GM12878 (cell line): Measurements from ENCODE around the gene PDCD7. TPM values are rescaled to one million over a fixed set of nuclear protein-coding genes. Genes with fewer than 3 reads are reported as not detected.

Experiments
- ATAC-seq: fragments of 200-7000 bp; cut with Tn5 transposase; 3 replicates; pipeline ENCODE4 v1.9.1; 2020; ENCODE audit warnings: mild to moderate bottlenecking, moderate library complexity
- BruUV-seq: library from RNA; stranded (reverse); fragments of 400-500 nt; replicated peaks from 2 replicates; lab custom pipeline; 2021; lab: Mats Ljungman, UMichigan
- CTCF ChIA-PET: fragments of 300-600 bp; sonication (Branson Sonifier 250); formaldehyde crosslinking; extraction: SDS; loops from one replicate; lab custom pipeline; 2021; ENCODE audit warnings: inconsistent platforms; lab: Yijun Ruan, JAX
- POLR2A ChIA-PET: fragments of 350-600 bp; formaldehyde crosslinking; extraction: SDS; loops from one replicate; lab custom pipeline; 2021; ENCODE audit warnings: inconsistent platforms; lab: Charles Lee
- RAD21 ChIA-PET: fragments of 300-600 bp; sonication (Branson Sonifier 250); formaldehyde crosslinking; loops from one replicate; lab custom pipeline; 2023; ENCODE audit warnings: antibody characterized with exemption; ENCODE audit not compliant: unreplicated experiment; lab: Charles Lee
- SMC1A ChIA-PET: fragments of 300-600 bp; sonication (Branson Sonifier 250); formaldehyde crosslinking; loops from one replicate; lab custom pipeline; 2023; ENCODE audit not compliant: unreplicated experiment, uncharacterized antibody; lab: Charles Lee
- DNase-seq: peaks from one replicate; pipeline ENCODE4 v3.0.0-alpha.2; 2011; ENCODE audit warnings: low read depth, low spot score
- FAIRE-seq: peaks from 3 replicates; lab custom pipeline; 2011; peaks lifted over from hg19 to GRCh38; lab: Jason Lieb, UNC
- H2AFZ ChIP-seq: 2 replicates; pipeline ENCODE4 v1.6.0; 2011; ENCODE audit warnings: low read depth, low read length, control low read depth; ENCODE audit not compliant: control insufficient read depth
- H3K27ac ChIP-seq: 2 replicates; pipeline ENCODE4 v1.5.1; 2011; ENCODE audit warnings: control low read depth; ENCODE audit not compliant: control insufficient read depth, insufficient read depth
- H3K27me3 ChIP-seq, 2 experiments: replicated peaks in 1 of 2; 2 replicates each; pipeline versions ENCODE4 v1.6.0 to v1.6.1; 2011; ENCODE audit warnings: low read length in 1 of 2; ENCODE audit not compliant: control insufficient read depth in 2 of 2, insufficient read depth in 2 of 2
- H3K36me3 ChIP-seq, 2 experiments: 2 replicates each; pipeline ENCODE4 v1.5.1; 2011; ENCODE audit warnings: low read length in 1 of 2; ENCODE audit not compliant: control insufficient read depth in 2 of 2, insufficient read depth in 2 of 2
- H3K4me1 ChIP-seq: 2 replicates; pipeline ENCODE4 v1.6.1; 2011; ENCODE audit warnings: mild to moderate bottlenecking, low read length, moderate library complexity, mixed read lengths; ENCODE audit not compliant: control insufficient read depth, insufficient read depth
- H3K4me2 ChIP-seq: 2 replicates; pipeline ENCODE4 v1.6.0; 2011; ENCODE audit warnings: control low read depth; ENCODE audit not compliant: control insufficient read depth, insufficient read depth
- H3K4me3 ChIP-seq: fragments of 200-600 bp; sonication (generic); 2 replicates; pipeline ENCODE4 v1.5.1; 2016
- H3K79me2 ChIP-seq: 2 replicates; pipeline ENCODE4 v1.6.0; 2011; ENCODE audit warnings: low read length; ENCODE audit not compliant: control insufficient read depth, insufficient read depth
- H3K9ac ChIP-seq: 2 replicates; pipeline ENCODE4 v1.8.0; 2011; ENCODE audit warnings: low read length, control low read depth, mixed read lengths; ENCODE audit not compliant: control insufficient read depth, insufficient read depth
- H3K9me3 ChIP-seq: replicated peaks from 3 replicates; pipeline ENCODE4 v1.5.1; 2011; ENCODE audit warnings: mild to moderate bottlenecking, low read length; ENCODE audit not compliant: control insufficient read depth, insufficient read depth
- H4K20me1 ChIP-seq: 2 replicates; pipeline ENCODE4 v1.6.0; 2011; ENCODE audit not compliant: control insufficient read depth, insufficient read depth
- REST ChIP-seq: IDR thresholded peaks from 2 replicates; pipeline ENCODE4 v1.6.1; 2012; ENCODE audit warnings: mild to moderate bottlenecking, low read depth, low read length
- WGBS: methylation state at CpG from one replicate; pipeline ENCODE4 v1.1.6; 2016; ENCODE audit warnings: low lambda C conversion rate; ENCODE audit not compliant: insufficient replicate concordance, insufficient coverage; ENCODE audit errors: missing lambda C conversion rate; 5-methylcytosine and 5-hydroxymethylcytosine counted together
- in situ Hi-C: fragments of 300-500 bp; cut with MboI; formaldehyde crosslinking; loops from 9 replicates; pipeline ENCODE4 v1.14.3; 2018; ENCODE audit warnings: mixed read lengths
- intact Hi-C: fragments of 100-400 bp; cut with micrococcal nuclease; formaldehyde crosslinking; loops from one replicate; pipeline ENCODE4 v1.14.2; 2022; ENCODE audit not compliant: unreplicated experiment
- polyA plus RNA-seq, 11 experiments: library from polyadenylated mRNA; depleted of rRNA in 4 of 11; unstranded in 6 of 11; stranded (reverse) in 5 of 11; fragments of >200 nt; fragmentation: Nextera tagmentation in 4 of 11; fragmentation: Illumina TruSeq in 1 of 11; extraction: Ambion mirVana in 4 of 11; extraction: Trizol in 1 of 11; gene quantifications; 1 replicate in 1 of 11; 2 replicates in 10 of 11; pipeline versions ENCODE4 v1.2.1 to v1.2.3, GENCODE V29; 2011 to 2016; ENCODE audit warnings: inconsistent platforms in 2 of 11, missing spikeins in 2 of 11, low read depth in 1 of 11
- total RNA-seq, 4 experiments: library from RNA; depleted of rRNA in 3 of 4; stranded (reverse); fragments of >200 nt in 3 of 4; fragmentation: Illumina TruSeq in 1 of 4; extraction: Trizol in 1 of 4; gene quantifications; 2 replicates each; pipeline versions ENCODE4 v1.2.1 to v1.2.3, GENCODE V29; 2013 to 2021

PDCD7 gene
- total and polyA plus RNA-seq, 10 of the 15 experiments (the other 5 are each of a cell fraction or from before 2014, with no cell fraction given), result 4.2 to 24.2 (median 13.4) TPM

- no peaks in the 10 kb centered on the region for H3K9me3 ChIP-seq
- FAIRE-seq, result no peak
- ATAC-seq, result no peak
- 51% methylated on average over 7 of the region's 7 CpGs for WGBS
- H3K36me3 ChIP-seq, result no peaks in the 10 kb centered on the region
- in situ Hi-C loops, result no loop called here
- TF ChIP-seq REST, result no peak
- no peak overlapping the region for H2AFZ ChIP-seq
- H3K4me1 ChIP-seq, result no peaks in the 10 kb centered on the region
- H3K79me2 ChIP-seq, result no peaks in the 10 kb centered on the region
- H3K27me3 ChIP-seq, result peaks cover 0 to 6% of the 10 kb centered on the region in 2 experiments; a peak in 1 of 4 replicates
- peaks cover 3% of the 10 kb centered on the region; the same call in 1 of the 2 replicates for H4K20me1 ChIP-seq
- H3K4me2 ChIP-seq, result no peak overlapping the region
- intact Hi-C loops, result loop anchor here (10.0 kb wide), 1 partner anchor 350 kb away; no protein-coding TSS in a partner anchor
- no peak overlapping the region for H3K9ac ChIP-seq
- ChIA-PET CTCF (interaction anchor here (0.7 to 2.7 kb wide), 3 partner anchors 30 to 54 kb away, joined by 3 to 14 read pairs (median 3); no protein-coding TSS in a partner anchor), SMC1A (interaction anchor here (0.7 to 1.3 kb wide), 2 partner anchors 31 to 33 kb away, joined by 3 read pairs; no protein-coding TSS in a partner anchor), POLR2A (no interaction called here), RAD21 (interaction anchor here (0.9 to 1.3 kb wide), 2 partner anchors 41 to 51 kb away, joined by 3 to 4 read pairs; no protein-coding TSS in a partner anchor)
- no peak overlapping the region for H3K4me3 ChIP-seq
- no peak for DNase-seq
- no peak overlapping the region for H3K27ac ChIP-seq
- no TSS peak for BruUV-seq
Observed at GRCh38 chr15:65084500-65085206, 49.0 kb downstream of the PDCD7 start.
